Trophoblast cell (in vitro differentiated cells and primary cell): ENCODE data around the gene CENPV.

Source experiments
- DNase-seq, 2 donors: peaks; one replicate each; pipeline ENCODE4 v3.0.0-alpha.2; 2016
- H2AFZ ChIP-seq: 2 replicates; pipeline ENCODE4 v1.6.1; 2013; ENCODE audit warnings: low read length, moderate library complexity, mild to moderate bottlenecking; ENCODE audit not compliant: insufficient read depth, poor library complexity
- H2AK5ac ChIP-seq: 2 replicates; pipeline ENCODE4 v1.6.1; 2013; ENCODE audit warnings: mild to moderate bottlenecking, low read length
- H2BK120ac ChIP-seq: 2 replicates; pipeline ENCODE4 v1.6.1; 2013; ENCODE audit warnings: low read length, mild to moderate bottlenecking, moderate library complexity; ENCODE audit not compliant: insufficient read depth, poor library complexity
- H2BK12ac ChIP-seq: 2 replicates; pipeline ENCODE4 v1.6.1; 2013; ENCODE audit warnings: mild to moderate bottlenecking, low read length, moderate library complexity
- H2BK5ac ChIP-seq: 2 replicates; pipeline ENCODE4 v1.6.1; 2013; ENCODE audit warnings: low read length, low read depth, moderate library complexity, mild to moderate bottlenecking; ENCODE audit not compliant: poor library complexity
- H3K14ac ChIP-seq: 2 replicates; pipeline ENCODE4 v1.6.1; 2013; ENCODE audit warnings: mild to moderate bottlenecking, low read length
- H3K18ac ChIP-seq: 2 replicates; pipeline ENCODE4 v1.6.1; 2013; ENCODE audit warnings: mild to moderate bottlenecking, low read length
- H3K23ac ChIP-seq: 2 replicates; pipeline ENCODE4 v1.6.1; 2013; ENCODE audit warnings: low read length
- H3K27ac ChIP-seq: 2 replicates; pipeline ENCODE4 v1.5.1; 2013; ENCODE audit warnings: low read depth, mild to moderate bottlenecking, inconsistent platforms, low read length, moderate library complexity
- H3K27me3 ChIP-seq: 2 replicates; pipeline ENCODE4 v1.6.1; 2013; ENCODE audit warnings: inconsistent platforms, mild to moderate bottlenecking, low read length, moderate library complexity; ENCODE audit not compliant: insufficient read depth
- H3K36me3 ChIP-seq, 2 experiments: 1 replicate in 1 of 2; 2 replicates in 1 of 2; pipeline ENCODE4 v1.6.1; 2013; ENCODE audit warnings: low read length in 2 of 2, mild to moderate bottlenecking in 2 of 2, moderate library complexity in 1 of 2; ENCODE audit not compliant: insufficient read depth in 2 of 2, control insufficient read depth in 1 of 2
- H3K4ac ChIP-seq: 2 replicates; pipeline ENCODE4 v1.6.1; 2013; ENCODE audit warnings: low read depth, mild to moderate bottlenecking, low read length, moderate library complexity
- H3K4me1 ChIP-seq, 2 experiments: 1 replicate in 1 of 2; 2 replicates in 1 of 2; pipeline ENCODE4 v1.6.1; 2013; ENCODE audit warnings: low read length in 2 of 2, mild to moderate bottlenecking in 2 of 2, moderate library complexity in 1 of 2; ENCODE audit not compliant: insufficient read depth in 2 of 2, control insufficient read depth in 1 of 2
- H3K4me2 ChIP-seq: 2 replicates; pipeline ENCODE4 v1.6.1; 2013; ENCODE audit warnings: inconsistent platforms, mild to moderate bottlenecking, low read length, moderate library complexity
- H3K4me3 ChIP-seq: 2 replicates; pipeline ENCODE4 v1.5.1; 2013; ENCODE audit warnings: mild to moderate bottlenecking, low read depth, low read length, inconsistent platforms
- H3K79me1 ChIP-seq: one replicate; pipeline ENCODE4 v1.6.1; 2013; ENCODE audit warnings: low read length
- H3K79me2 ChIP-seq: 2 replicates; pipeline ENCODE4 v1.6.1; 2013; ENCODE audit warnings: low read length, mild to moderate bottlenecking; ENCODE audit not compliant: control insufficient read depth, insufficient read depth, poor library complexity
- H3K9ac ChIP-seq: 2 replicates; pipeline ENCODE4 v1.6.1; 2013; ENCODE audit warnings: mild to moderate bottlenecking, low read length
- H3K9me3 ChIP-seq: 2 replicates; pipeline ENCODE4 v1.6.1; 2013; ENCODE audit warnings: low read depth, mild to moderate bottlenecking, control low read depth, inconsistent platforms, low read length; ENCODE audit not compliant: insufficient read depth
- H4K12ac ChIP-seq: 2 replicates; pipeline ENCODE4 v1.6.1; 2013; ENCODE audit warnings: low read depth, mild to moderate bottlenecking, low read length, moderate library complexity
- H4K8ac ChIP-seq: 2 replicates; pipeline ENCODE4 v1.6.1; 2013; ENCODE audit warnings: low read depth, mild to moderate bottlenecking, low read length, moderate library complexity
- H4K91ac ChIP-seq: one replicate; pipeline ENCODE4 v1.6.1; 2013; ENCODE audit warnings: low read depth, mild to moderate bottlenecking, low read length, moderate library complexity
- WGBS: extraction: QIAGEN DNeasy Blood & Tissue Kit; methylation state at CpG from one replicate; pipeline ENCODE4 v1.1.7; 2013; ENCODE audit warnings: missing lambda C conversion rate; ENCODE audit not compliant: insufficient read length, insufficient coverage; ENCODE audit errors: extremely low coverage; 5-methylcytosine and 5-hydroxymethylcytosine counted together

CENPV gene

DNA sequence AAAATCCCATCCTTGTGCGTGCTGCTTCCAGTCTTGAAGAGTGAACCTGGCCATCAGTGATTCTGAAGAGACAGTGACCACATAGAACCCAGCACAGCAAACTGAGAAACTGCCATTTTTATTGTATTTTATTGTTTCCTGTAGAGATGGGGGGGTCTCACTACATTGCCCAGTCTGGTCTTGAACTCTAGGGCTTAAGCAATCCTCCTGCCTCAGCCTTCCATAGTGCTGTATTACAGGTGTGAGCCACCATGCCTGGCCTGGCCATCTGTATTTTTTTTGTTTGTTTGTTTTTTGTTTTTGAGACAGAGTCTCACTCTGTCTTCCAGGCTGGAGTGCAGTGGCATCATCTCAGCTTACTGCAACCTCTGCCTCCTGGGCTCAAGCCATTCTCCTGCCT, 13.9 kb downstream of the CENPV start:
- Histone ChIP-seq H3K36me3 (no peaks in the 10 kb centered on the region), H2BK12ac (no peak overlapping the region), H2AFZ (no peak overlapping the region), H3K9me3 (no peaks in the 10 kb centered on the region), H3K23ac (no peak overlapping the region), H2BK120ac (no peak overlapping the region), H4K91ac (no peak overlapping the region), H3K4me2 (no peak overlapping the region), H3K4ac (no peak overlapping the region), H3K27me3 (no peaks in the 10 kb centered on the region), H3K79me2 (no peaks in the 10 kb centered on the region), H3K18ac (no peak overlapping the region), H3K9ac (no peak overlapping the region), H4K12ac (no peak overlapping the region), H3K79me1 (no peaks in the 10 kb centered on the region), H3K4me1 (peaks cover 0 to 4% of the 10 kb centered on the region in 2 experiments), H2AK5ac (no peak overlapping the region), H3K4me3 (no peak overlapping the region), H4K8ac (no peak overlapping the region), H2BK5ac (no peak overlapping the region), H3K27ac (no peak overlapping the region), H3K14ac (no peak overlapping the region)
- DNase-seq: no peak
- WGBS: no CpG with 5 or more reads among the region's 1 CpG

- Histone ChIP-seq H4K8ac (no peak overlapping the region), H3K4me3 (no peak overlapping the region), H2BK5ac (no peak overlapping the region), H2BK120ac (no peak overlapping the region), H2AK5ac (no peak overlapping the region), H3K4me1 (peaks cover 2 to 3% of the 10 kb centered on the region in 2 experiments), H3K9me3 (no peaks in the 10 kb centered on the region), H3K36me3 (no peaks in the 10 kb centered on the region), H3K14ac (no peak overlapping the region), H3K18ac (no peak overlapping the region), H3K27ac (no peak overlapping the region), H4K91ac (no peak overlapping the region), H3K4me2 (no peak overlapping the region), H2BK12ac (no peak overlapping the region), H3K4ac (no peak overlapping the region), H3K79me1 (no peaks in the 10 kb centered on the region), H3K27me3 (no peaks in the 10 kb centered on the region), H4K12ac (no peak overlapping the region), H3K23ac (no peak overlapping the region), H3K9ac (no peak overlapping the region), H2AFZ (no peak overlapping the region), H3K79me2 (no peaks in the 10 kb centered on the region)
- WGBS: no CpG with 5 or more reads among the region's 3 CpGs
- no peak for DNase-seq
These were observed 14.9 kb downstream of the CENPV start for GRCh38 chr17:16338391-16338790.

DNA sequence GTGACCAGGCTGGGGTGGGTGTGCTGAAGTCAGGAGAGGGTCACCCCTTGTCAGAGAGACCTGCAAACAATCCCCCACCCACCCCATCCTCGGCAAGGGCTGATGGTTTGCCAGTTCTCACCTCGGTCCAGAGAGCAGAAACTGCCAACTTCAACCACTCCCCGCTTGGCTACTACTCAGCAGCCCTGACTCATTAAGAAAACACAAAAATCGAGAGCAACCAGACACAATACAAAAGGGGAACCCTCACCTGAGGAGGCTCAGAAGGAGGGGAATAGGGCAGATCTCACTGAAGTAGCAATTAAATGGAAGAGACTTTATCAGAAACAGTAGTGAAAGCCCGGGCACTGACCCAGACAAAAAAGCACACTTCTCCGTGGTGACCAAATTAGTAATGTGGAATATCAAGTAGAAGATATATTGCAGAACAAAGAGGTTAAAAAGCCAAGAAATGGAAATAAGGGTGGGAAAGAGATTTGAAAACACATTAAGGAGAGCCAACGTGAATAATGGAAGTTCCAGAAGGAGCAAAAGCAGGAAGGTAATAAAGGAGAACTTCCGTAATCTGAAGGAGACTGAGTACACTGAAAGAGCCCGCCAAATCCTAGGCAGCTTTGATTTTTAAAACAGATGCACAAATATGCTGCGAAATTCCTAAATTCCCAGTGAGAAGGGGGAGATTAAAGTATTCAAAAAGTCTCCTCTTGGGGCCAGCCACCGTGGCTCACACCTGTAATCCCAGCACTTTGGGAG, 23.6 kb downstream of the CENPV start:
- Histone ChIP-seq H3K9me3 (no peaks in the 10 kb centered on the region), H3K4ac (no peak overlapping the region)
- no CpG with 5 or more reads among the region's 11 CpGs for WGBS

DNA sequence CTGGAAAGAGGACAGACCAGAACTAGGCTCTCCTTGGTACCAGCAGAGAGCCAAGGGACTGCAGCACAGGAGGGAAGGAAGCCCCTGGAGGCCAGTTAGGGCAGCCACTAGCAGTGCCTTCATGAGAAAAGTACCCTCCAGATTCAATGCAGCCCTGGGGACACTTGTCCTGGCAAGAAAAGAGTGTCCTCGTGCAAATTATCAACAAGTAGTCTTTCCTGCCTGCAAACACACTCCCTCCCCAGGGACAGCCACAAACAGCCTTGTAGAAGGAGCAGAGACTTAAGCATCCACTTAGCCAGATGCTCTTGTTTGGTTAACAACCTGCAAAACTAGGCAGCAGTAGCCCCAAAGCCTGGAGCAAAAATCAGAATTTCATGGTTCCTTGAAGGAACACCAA, 24.3 kb downstream of the CENPV start:
- H3K14ac ChIP-seq: no peak overlapping the region
- no peak overlapping the region for H3K27ac ChIP-seq
- H3K23ac ChIP-seq: no peak overlapping the region
- H4K12ac ChIP-seq: no peak overlapping the region
- H3K4ac ChIP-seq: no peak overlapping the region
- H3K36me3 ChIP-seq: peaks cover 2 to 9% of the 10 kb centered on the region in 2 experiments
- no peak overlapping the region for H2AK5ac ChIP-seq
- no peak overlapping the region for H3K4me3 ChIP-seq
- no peaks in the 10 kb centered on the region for H3K27me3 ChIP-seq
- peaks cover 0 to 2% of the 10 kb centered on the region in 2 experiments for H3K4me1 ChIP-seq
- no peaks in the 10 kb centered on the region for H3K9me3 ChIP-seq
- no peak overlapping the region for H3K18ac ChIP-seq
- no peak overlapping the region for H3K9ac ChIP-seq
- H2BK5ac ChIP-seq: no peak overlapping the region
- DNase-seq: no peak
- H3K4me2 ChIP-seq: no peak overlapping the region
- H3K79me1 ChIP-seq: no peaks in the 10 kb centered on the region
- H4K91ac ChIP-seq: no peak overlapping the region
- H4K8ac ChIP-seq: no peak overlapping the region
- H2AFZ ChIP-seq: no peak overlapping the region
- H3K79me2 ChIP-seq: no peaks in the 10 kb centered on the region
- H2BK120ac ChIP-seq: no peak overlapping the region
- no peak overlapping the region for H2BK12ac ChIP-seq
- WGBS: no CpG with 5 or more reads among the region's 1 CpG

More for the DNA sequence above, 23.6 kb downstream of the CENPV start:
- Histone ChIP-seq H3K14ac (no peak overlapping the region), H4K8ac (no peak overlapping the region), H3K23ac (no peak overlapping the region), H2BK5ac (no peak overlapping the region), H3K4me2 (no peak overlapping the region), H3K79me2 (no peaks in the 10 kb centered on the region), H2AFZ (no peak overlapping the region), H3K27ac (no peak overlapping the region), H4K12ac (no peak overlapping the region), H3K9ac (no peak overlapping the region), H3K27me3 (no peaks in the 10 kb centered on the region), H3K36me3 (peaks cover 2 to 9% of the 10 kb centered on the region in 2 experiments), H2BK120ac (no peak overlapping the region), H3K79me1 (no peaks in the 10 kb centered on the region), H2AK5ac (no peak overlapping the region), H3K4me3 (no peak overlapping the region), H2BK12ac (no peak overlapping the region), H3K4me1 (peaks cover 0 to 2% of the 10 kb centered on the region in 2 experiments), H3K18ac (no peak overlapping the region), H4K91ac (no peak overlapping the region)
- DNase-seq: no peak
